Measurements from ENCODE around the gene SKI. TPM values are rescaled to one million over a fixed set of nuclear protein-coding genes. Genes with fewer than 3 reads are reported as not detected.

The SKI gene
- total RNA-seq, 2 donors from 2014 or later: 46.2 to 114 TPM

GRCh38 chr1:2343023-2343935 is 115.2 kb downstream of the SKI start:
- H3K36me3 ChIP-seq: no peaks in the 10 kb centered on the region
- intact Hi-C loops (cut with DNase I): no loop called here
- DNase-seq (ENCODE audit: low spot score): no peak
- 73% methylated on average over 39 of the region's 39 CpGs for WGBS
- no peaks in the 10 kb centered on the region for H3K4me1 ChIP-seq (replicated peaks)
- no peak for TF ChIP-seq POLR2AphosphoS5 (IDR thresholded peaks at IDR 0.05)
- no peak for TF ChIP-seq CTCF (IDR thresholded peaks at IDR 0.05)
- TF ChIP-seq POLR2A (IDR thresholded peaks at IDR 0.05): no peak
- no peak overlapping the region for H3K27ac ChIP-seq
- H3K4me3 ChIP-seq: no peak overlapping the region
- H3K9me3 ChIP-seq: no peaks in the 10 kb centered on the region
- H3K27me3 ChIP-seq (replicated peaks; ENCODE audit: insufficient read depth): no peaks in the 10 kb centered on the region

- H3K27me3 ChIP-seq (replicated peaks; ENCODE audit: insufficient read depth): no peaks in the 10 kb centered on the region
- WGBS: 59% methylated on average over 24 of the region's 24 CpGs
- peak; percentile 51 for DNase-seq (ENCODE audit: low spot score)
- no peaks in the 10 kb centered on the region for H3K9me3 ChIP-seq
- H3K27ac ChIP-seq: no peak overlapping the region
- intact Hi-C loops (cut with DNase I): no loop called here
- H3K36me3 ChIP-seq: no peaks in the 10 kb centered on the region
- H3K4me3 ChIP-seq: no peak overlapping the region
- TF ChIP-seq CTCF (IDR thresholded peaks at IDR 0.05): no peak
- TF ChIP-seq POLR2AphosphoS5 (IDR thresholded peaks at IDR 0.05): peak; percentile 20
- no peak for TF ChIP-seq POLR2A (IDR thresholded peaks at IDR 0.05)
- no peaks in the 10 kb centered on the region for H3K4me1 ChIP-seq (replicated peaks)
Observed at GRCh38 chr1:2344121-2344681, 116.1 kb downstream of the SKI start.

GRCh38 chr1:2344744-2345296 is 116.7 kb downstream of the SKI start:
- no peak overlapping the region for H3K4me3 ChIP-seq
- no peak for TF ChIP-seq POLR2A (IDR thresholded peaks at IDR 0.05)
- TF ChIP-seq POLR2AphosphoS5 (IDR thresholded peaks at IDR 0.05): no peak
- no peak for TF ChIP-seq CTCF (IDR thresholded peaks at IDR 0.05)
- intact Hi-C loops (cut with DNase I): no loop called here
- H3K36me3 ChIP-seq: no peaks in the 10 kb centered on the region
- no peaks in the 10 kb centered on the region for H3K4me1 ChIP-seq (replicated peaks)
- H3K9me3 ChIP-seq: no peaks in the 10 kb centered on the region
- 91% methylated on average over 29 of the region's 29 CpGs for WGBS
- no peaks in the 10 kb centered on the region for H3K27me3 ChIP-seq (replicated peaks; ENCODE audit: insufficient read depth)
- no peak for DNase-seq (ENCODE audit: low spot score)
- H3K27ac ChIP-seq: no peak overlapping the region

- intact Hi-C loops (cut with DNase I): no loop called here
- Histone ChIP-seq H3K36me3 (no peaks in the 10 kb centered on the region), H3K27ac (no peak overlapping the region), H3K9me3 (no peaks in the 10 kb centered on the region), H3K4me3 (no peak overlapping the region), H3K4me1 (replicated peaks) (no peaks in the 10 kb centered on the region), H3K27me3 (replicated peaks; ENCODE audit: insufficient read depth) (no peaks in the 10 kb centered on the region)
- TF ChIP-seq POLR2AphosphoS5 (IDR thresholded peaks at IDR 0.05): no peak
- WGBS: 91% methylated on average over 12 of the region's 24 CpGs
- DNase-seq (ENCODE audit: low spot score): no peak
Observed at GRCh38 chr1:2345297-2346075, 117.4 kb downstream of the SKI start.

Measured in prostate gland (tissue), 2 donors.